Hair follicular keratinocyte (primary cell): Measurements from ENCODE around the gene MDM4. TPM values are rescaled to one million over a fixed set of nuclear protein-coding genes. Genes with fewer than 3 reads are reported as not detected.

Experiments used
- total RNA-seq: library from RNA; depleted of rRNA; stranded (reverse); fragments of >200 nt; gene quantifications from 2 replicates; pipeline ENCODE4 v1.2.3, GENCODE V29; 2015

MDM4 gene, protein sequence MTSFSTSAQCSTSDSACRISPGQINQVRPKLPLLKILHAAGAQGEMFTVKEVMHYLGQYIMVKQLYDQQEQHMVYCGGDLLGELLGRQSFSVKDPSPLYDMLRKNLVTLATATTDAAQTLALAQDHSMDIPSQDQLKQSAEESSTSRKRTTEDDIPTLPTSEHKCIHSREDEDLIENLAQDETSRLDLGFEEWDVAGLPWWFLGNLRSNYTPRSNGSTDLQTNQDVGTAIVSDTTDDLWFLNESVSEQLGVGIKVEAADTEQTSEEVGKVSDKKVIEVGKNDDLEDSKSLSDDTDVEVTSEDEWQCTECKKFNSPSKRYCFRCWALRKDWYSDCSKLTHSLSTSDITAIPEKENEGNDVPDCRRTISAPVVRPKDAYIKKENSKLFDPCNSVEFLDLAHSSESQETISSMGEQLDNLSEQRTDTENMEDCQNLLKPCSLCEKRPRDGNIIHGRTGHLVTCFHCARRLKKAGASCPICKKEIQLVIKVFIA
- total RNA-seq: 5.0 and 9.4 TPM in 2 replicates

DNA sequence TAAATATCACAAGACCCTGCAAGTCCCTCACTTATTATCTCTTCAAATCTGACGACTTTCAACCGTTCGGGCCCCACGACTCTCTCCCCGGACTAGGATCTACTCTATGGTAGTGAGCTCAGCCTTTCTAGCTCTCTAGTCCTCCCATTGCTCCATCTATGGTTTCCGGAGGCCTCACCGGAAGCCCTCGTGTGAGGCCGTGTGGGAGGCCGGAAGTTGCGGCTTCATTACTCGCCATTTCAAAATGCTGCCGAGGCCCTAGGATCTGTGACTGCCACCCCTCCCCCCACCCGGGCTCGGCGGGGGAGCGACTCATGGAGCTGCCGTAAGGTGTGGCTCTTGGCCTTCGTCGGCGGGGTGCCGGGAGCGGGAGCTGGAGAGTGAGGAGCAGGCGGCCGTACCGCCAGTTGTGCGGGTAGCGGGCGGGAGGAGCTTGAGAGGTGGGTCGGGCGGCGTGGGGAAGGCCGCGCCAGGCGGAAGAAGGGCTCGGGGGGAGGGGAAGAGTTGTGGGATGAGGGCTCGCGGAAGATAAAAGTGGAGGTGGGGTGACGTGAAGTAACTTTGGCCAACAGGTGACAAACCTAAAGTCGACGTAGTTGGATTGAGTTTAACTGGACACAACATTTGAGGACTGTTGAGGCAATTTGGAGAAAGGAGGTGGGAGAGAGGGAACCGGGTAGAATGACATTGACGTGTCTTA lies at the start of gene MDM4:
Gene MDM4, plus strand, starts transcription at position 227 of the 700 bp plus-strand sequence. CDS start 9,113 bp downstream, outside the sequence.

DNA sequence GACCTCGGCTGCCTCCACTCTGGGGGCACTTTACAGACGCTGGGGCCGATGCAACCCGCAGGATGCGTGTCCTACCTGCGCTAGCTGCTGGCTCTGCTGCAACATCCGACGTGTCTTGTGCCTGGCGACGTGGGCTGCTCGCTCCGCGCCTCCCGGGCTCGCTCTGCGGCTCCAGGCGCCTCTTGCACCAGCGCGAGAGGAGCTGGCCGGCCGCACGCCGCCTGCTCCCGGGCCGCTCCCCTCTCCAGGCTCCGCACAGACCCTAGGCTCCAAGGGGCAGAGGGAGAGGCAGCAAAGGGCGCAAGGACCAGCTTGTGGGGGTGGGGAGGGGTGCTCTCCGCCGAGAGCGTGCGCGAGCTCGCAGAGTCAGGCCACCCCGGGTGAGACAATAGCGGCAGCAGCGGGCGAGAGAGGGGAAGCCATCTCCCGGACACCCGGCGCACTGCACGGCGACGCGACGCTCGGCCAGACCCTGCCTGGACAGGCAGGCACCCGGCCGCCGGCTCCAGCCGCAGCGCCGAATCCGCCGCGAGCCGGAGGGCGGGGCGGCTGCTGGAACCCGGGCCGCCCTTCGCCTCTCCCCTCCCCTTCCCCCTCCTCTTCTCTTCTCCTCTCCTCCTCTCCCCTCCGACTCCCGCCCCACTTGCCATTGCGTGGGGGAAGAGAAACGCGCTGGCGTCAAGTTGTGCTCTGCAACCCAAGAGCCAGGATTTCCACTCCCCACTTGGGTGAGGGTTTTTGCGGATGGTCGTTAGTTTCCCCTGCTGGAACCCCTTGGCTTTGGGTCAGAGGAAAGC lies 21.7 kb upstream of the MDM4 start, which contains the start of gene PIK3C2B:
Gene PIK3C2B, minus strand, starts transcription at position 525 of the 797 bp plus-strand sequence. CDS start 25,003 bp downstream, outside the sequence.

Other genes with a start within 250 kb of the MDM4 start
- 2.0 and 3.1 TPM in 2 replicates for gene PLEKHA6, start 156.5 kb upstream of the MDM4 start, total RNA-seq
- gene PPP1R15B, start 104.6 kb upstream of the MDM4 start, total RNA-seq: 19.7 and 19.8 TPM in 2 replicates
- 1.6 and 3.2 TPM in 2 replicates for gene PIK3C2B, start 21.6 kb upstream of the MDM4 start, total RNA-seq
- gene LRRN2, start 169.3 kb downstream of the MDM4 start, total RNA-seq: not detected in 2 replicates